HFF-Myc (cell line): ENCODE measurements around the gene PHGDH.

Experiments used
- DNase-seq: peaks from one replicate; pipeline ENCODE4 v3.0.0-alpha.2; 2011; ENCODE audit warnings: low read depth; ENCODE audit errors: extremely low read depth
- H3K4me3 ChIP-seq: replicated peaks from 2 replicates; pipeline ENCODE4 v1.5.1; 2011; ENCODE audit warnings: low read depth, mild to moderate bottlenecking, control low read depth, low read length
- CTCF ChIP-seq: IDR thresholded peaks from 2 replicates; pipeline ENCODE4 v1.5.1; 2012; ENCODE audit warnings: mild to moderate bottlenecking, low read depth, low read length, control low read depth; ENCODE audit errors: missing control alignments

PHGDH gene

GRCh38 chr1:119772298-119772697 lies 60.6 kb downstream of the PHGDH start:
- no peak for DNase-seq

GRCh38 chr1:119773711-119774241 lies 62.0 kb downstream of the PHGDH start:
- no peak overlapping the region for H3K4me3 ChIP-seq
- no peak for TF ChIP-seq CTCF
- DNase-seq = no peak

More at GRCh38 chr1:119772298-119772697, 60.6 kb downstream of the PHGDH start:
- H3K4me3 ChIP-seq = no peak overlapping the region
- no peak for TF ChIP-seq CTCF

DNA sequence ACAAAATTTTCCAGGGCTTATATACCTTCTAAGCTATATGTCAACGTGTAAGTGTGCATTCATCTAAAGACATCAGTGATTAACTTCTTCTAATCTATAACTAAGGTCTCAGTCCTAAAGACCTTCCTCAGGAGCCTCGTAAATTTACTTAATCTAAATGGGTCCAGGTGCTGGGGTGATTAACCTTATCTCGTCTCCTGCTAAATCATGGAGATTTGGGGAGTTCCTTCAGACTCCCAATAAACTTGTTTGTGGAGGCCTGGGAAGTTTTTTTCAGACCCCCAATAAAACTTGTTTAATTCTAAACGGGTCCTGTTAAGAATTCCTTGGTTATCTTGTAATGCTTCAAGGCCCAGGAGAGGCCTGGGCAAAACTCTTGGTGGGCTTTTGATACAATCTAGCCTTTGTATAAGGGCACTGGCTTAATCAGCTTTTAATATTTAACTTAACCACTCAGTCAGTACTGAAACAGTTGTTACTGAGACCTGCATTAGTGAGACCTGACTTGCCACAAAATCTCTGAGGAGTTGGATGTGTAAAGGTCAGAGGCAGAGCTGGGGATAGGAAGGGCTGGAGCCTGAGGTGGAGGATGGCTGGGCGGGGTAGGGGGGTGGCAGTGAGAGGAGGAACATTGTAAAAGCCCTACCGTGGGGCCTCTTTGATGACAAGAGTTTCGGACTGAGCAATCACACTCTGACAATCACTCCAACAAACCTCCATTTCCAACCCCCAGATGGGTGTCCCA lies 63.2 kb downstream of the PHGDH start:
- TF ChIP-seq CTCF = no peak
- DNase-seq = no peak
- no peak overlapping the region for H3K4me3 ChIP-seq

DNA sequence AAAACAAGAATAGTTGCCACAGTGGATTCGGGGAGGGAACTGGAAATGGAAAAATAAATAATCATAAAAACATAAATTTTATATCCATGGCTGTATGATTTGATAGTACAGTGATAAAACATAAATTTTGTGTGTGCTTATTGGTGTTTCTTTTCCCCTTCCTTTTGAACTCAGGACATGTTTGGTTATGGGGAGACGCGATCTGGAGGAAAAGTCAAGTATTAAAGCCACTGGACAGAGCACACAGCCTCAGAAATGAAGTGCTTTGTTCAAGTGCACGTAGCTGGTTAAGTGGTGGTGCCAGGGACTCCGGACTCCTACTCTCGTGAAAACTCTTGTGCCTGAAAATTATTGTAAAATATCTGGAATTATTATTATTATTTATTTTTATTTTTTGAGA lies 66.6 kb downstream of the PHGDH start:
- no peak for TF ChIP-seq CTCF
- no peak overlapping the region for H3K4me3 ChIP-seq
- DNase-seq = no peak

DNA sequence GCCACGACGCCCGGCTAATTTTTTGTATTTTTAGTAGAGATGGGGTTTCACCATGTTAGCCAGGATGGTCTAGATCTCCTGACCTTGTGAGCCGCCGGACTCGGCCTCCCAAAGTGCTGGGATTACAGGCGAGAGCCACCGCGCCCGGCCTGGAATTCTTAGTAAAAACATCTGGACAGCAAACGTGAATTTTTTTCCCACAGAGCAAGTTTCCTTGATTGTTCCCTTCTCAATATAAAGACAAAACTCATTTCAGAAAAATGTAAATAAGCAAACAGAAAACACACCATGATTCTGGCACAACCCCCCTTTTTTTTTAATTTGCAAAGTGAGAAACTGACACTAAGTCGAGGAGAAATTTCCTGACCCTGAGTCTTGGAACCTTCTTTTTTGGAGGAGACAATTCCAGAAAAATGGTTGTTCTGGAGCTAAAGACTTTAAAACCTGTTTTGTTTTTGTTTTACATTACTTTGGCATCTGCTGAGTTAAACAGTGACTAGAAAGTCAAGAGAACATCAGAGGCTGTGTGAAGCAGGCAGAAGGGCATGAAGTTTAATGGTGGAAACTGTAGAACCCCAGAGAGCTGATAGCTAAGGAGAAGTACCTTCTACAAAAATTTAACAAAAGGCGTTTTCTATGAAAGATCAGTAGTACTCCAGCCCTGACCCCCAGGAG lies 67.3 kb downstream of the PHGDH start:
- no peak for TF ChIP-seq CTCF
- DNase-seq = no peak
- no peak overlapping the region for H3K4me3 ChIP-seq

- TF ChIP-seq CTCF = no peak
- no peak overlapping the region for H3K4me3 ChIP-seq
- DNase-seq = no peak
These were observed 68.2 kb downstream of the PHGDH start for GRCh38 chr1:119779869-119780356.
